ENCODE data around the gene GRK5.

- no peak for TF ChIP-seq CTCF (IDR thresholded peaks at IDR 0.05)
- TF ChIP-seq POLR2AphosphoS5 (IDR thresholded peaks at IDR 0.05; ENCODE audit: low read depth, low read length): no peak
These were observed 287.1 kb downstream of the GRK5 start for GRCh38 chr10:119494236-119495020.

Data from Panc1 (cell line).